Esophagus muscularis mucosa (tissue), 3 donors: ENCODE results near the gene LUC7L3.

ENCODE experiments used
- CTCF ChIP-seq, 3 experiments: fragments of 200-600 bp in 2 of 3; fragments of 450-650 bp in 1 of 3; sonication (generic) in 2 of 3; IDR thresholded peaks; one replicate each; pipeline ENCODE4 v1.5.1; 2017 to 2019; ENCODE audit warnings: antibody characterized with exemption in 3 of 3, mild to moderate bottlenecking in 2 of 3, moderate library complexity in 1 of 3
- POLR2A ChIP-seq: fragments of 450-650 bp; IDR thresholded peaks from one replicate; pipeline ENCODE4 v1.6.1; 2017; ENCODE audit warnings: antibody characterized with exemption, moderate library complexity, mild to moderate bottlenecking, low read depth

DNA sequence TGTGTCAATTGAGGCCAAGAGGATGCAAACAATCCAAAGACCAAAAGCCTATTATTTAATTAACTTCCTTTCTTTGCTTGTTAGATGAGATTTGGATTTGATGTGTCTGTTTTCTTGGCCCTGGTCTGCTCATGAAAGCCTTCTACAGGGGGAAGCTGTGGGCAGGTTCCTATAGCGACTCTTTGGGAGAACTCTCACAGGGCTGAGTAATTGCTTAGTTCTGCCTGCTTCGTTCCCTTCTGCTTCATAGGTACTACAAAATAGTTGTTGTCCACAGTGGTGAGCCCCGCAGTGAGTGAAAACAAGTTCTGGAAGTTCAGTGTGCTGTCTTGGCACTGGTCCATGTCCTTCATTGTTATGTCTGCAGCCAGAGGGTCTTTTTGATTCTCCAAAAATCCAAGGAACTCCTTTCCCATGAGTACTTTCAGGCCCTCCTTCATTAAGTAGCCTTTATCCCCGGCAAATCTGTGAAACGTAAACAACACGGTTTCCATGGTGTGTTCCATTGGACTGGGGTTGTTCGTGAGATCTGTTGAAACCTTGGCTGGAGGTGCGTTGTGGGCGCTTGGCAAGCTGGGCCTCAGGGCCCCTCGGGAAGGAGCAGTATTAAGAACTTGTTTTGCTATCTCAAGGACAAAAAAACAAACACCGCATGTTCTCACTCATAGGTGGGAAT lies 77.9 kb downstream of the LUC7L3 start:
- no peak for TF ChIP-seq POLR2A
- no peak for TF ChIP-seq CTCF (IDR thresholded peaks at IDR 0.05)
